ENCODE results near the gene RPS6KA2. TPM values are rescaled to one million over a fixed set of nuclear protein-coding genes. Genes with fewer than 3 reads are reported as not detected.

Gene RPS6KA2
- total and polyA plus RNA-seq, 9 donors = 24.4 to 75.5 (median 48.1) TPM

DNA sequence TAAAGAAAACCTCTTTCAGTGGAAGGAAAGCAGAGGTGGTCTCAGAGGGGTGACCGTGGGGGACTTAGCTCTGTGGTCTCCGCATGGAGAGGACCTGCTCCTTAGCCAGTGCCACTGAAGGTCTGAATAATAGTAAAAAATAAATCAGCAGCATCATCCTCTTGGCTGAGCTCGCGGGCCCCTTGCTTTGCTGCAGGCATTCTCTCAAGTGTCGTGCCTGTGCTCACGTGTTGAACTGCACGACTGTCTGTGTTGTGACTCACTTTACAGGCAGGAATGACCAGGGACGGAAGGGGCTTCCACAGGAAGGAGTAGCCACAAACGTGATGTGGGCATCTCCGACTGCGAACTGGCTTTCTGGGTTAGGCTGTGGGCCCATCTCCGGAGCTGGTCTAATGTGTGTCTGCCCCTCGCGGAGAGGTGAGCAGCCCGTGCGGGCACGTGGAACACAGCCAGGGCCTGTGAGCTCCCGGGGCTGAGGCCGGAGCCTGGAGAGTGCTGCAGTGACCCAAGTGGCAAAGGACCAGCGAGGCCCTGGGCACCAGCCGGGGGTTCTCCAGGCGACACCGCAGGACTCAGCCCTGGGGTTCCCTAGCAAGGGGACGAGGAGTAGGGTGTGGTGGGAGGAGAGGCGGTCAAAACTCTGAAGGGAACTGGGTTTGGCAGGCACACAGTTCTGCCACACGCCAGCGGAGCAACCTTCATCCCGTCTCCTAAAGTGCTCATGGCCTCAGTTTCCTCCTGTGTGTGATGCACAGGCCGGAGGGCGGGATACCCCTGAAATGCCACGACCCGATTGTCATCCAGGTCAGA, 129.8 kb downstream of the RPS6KA2 start:
- H3K36me3 ChIP-seq = no peaks in the 10 kb centered on the region
- intact Hi-C loops (cut with DNase I) = no loop called here
- H3K4me1 ChIP-seq (ENCODE audit: insufficient read depth) = peaks cover 4% of the 10 kb centered on the region
- no peak overlapping the region for H3K27ac ChIP-seq
- no peaks in the 10 kb centered on the region for H3K9me3 ChIP-seq
- TF ChIP-seq, protein P1, sequence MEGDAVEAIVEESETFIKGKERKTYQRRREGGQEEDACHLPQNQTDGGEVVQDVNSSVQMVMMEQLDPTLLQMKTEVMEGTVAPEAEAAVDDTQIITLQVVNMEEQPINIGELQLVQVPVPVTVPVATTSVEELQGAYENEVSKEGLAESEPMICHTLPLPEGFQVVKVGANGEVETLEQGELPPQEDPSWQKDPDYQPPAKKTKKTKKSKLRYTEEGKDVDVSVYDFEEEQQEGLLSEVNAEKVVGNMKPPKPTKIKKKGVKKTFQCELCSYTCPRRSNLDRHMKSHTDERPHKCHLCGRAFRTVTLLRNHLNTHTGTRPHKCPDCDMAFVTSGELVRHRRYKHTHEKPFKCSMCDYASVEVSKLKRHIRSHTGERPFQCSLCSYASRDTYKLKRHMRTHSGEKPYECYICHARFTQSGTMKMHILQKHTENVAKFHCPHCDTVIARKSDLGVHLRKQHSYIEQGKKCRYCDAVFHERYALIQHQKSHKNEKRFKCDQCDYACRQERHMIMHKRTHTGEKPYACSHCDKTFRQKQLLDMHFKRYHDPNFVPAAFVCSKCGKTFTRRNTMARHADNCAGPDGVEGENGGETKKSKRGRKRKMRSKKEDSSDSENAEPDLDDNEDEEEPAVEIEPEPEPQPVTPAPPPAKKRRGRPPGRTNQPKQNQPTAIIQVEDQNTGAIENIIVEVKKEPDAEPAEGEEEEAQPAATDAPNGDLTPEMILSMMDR (IDR thresholded peaks at IDR 0.05) = no peak
- TF ChIP-seq EP300 (IDR thresholded peaks at IDR 0.05) = no peak
- no peak for TF ChIP-seq POLR2A (IDR thresholded peaks at IDR 0.05)
- DNase-seq = peak in 1 of 5 donors; percentile 7
- no peaks in the 10 kb centered on the region for H3K27me3 ChIP-seq
- no peak overlapping the region for H3K4me3 ChIP-seq
- 89 to 93% (median 92%) methylated on average over 32 of the region's 32 CpGs for WGBS, 3 donors

- intact Hi-C loops (cut with DNase I) = no loop called here
- no peaks in the 10 kb centered on the region for H3K27me3 ChIP-seq
- no peak overlapping the region for H3K27ac ChIP-seq
- no peaks in the 10 kb centered on the region for H3K36me3 ChIP-seq
- H3K4me1 ChIP-seq (ENCODE audit: insufficient read depth) = no peaks in the 10 kb centered on the region
- TF ChIP-seq EP300 (IDR thresholded peaks at IDR 0.05) = no peak
- no peak for TF ChIP-seq POLR2A (IDR thresholded peaks at IDR 0.05)
- TF ChIP-seq, protein P1 (IDR thresholded peaks at IDR 0.05) = no peak
- no peak for DNase-seq
- WGBS, 3 donors = 88 to 100% (median 99%) methylated on average over 1 to 2 of the region's 2 CpGs
- no peaks in the 10 kb centered on the region for H3K9me3 ChIP-seq
- no peak overlapping the region for H3K4me3 ChIP-seq
Measured at GRCh38 chr6:166496460-166496859, 130.6 kb downstream of the RPS6KA2 start.

DNA sequence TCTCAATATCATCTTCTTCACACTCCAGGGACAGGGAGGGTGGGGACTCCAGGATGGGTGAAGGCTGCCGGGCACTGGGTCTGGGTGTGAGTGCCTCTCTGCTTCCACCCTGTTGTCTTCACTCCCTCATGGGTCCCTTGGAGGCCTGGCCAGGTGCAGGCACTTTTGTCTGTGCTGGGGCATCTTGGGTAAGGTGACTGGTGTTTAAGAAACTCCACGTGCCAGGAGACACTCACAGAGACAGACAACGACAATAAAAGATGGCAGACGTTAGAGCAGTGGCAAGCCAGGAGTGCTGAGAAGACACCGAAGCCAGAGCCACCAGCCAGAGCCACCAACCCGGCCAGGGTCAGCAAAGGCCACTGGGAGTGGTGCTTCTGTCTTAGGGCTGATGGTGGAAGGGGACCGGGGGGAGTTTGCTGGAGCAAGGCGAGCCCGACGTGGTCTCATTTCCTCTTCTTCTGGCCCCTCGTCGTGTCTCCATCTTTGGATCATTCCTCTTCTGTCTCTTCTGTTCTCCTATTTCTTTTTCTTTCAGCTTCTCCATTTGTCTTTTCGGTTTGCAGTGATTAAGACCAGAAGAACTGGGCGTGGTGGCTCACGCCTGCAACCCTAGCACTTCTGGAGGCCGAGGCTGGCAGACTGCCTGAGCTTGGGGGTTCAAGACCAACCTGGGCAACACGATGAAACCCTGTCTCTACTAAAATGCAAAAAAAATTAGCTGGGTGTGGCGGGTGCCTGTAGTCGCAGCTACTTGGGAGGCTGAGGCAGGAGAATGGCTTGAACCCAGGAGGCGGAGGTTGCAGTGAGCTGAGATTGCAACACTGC, 131.3 kb downstream of the RPS6KA2 start:
- Histone ChIP-seq H3K4me3 (no peak overlapping the region), H3K27me3 (no peaks in the 10 kb centered on the region), H3K27ac (no peak overlapping the region), H3K9me3 (no peaks in the 10 kb centered on the region), H3K36me3 (no peaks in the 10 kb centered on the region), H3K4me1 (ENCODE audit: insufficient read depth) (no peaks in the 10 kb centered on the region)
- DNase-seq = peak in 1 of 5 donors; percentile 9
- intact Hi-C loops (cut with DNase I) = no loop called here
- no peak for TF ChIP-seq EP300 (IDR thresholded peaks at IDR 0.05)
- WGBS, 3 donors = 91 to 93% (median 92%) methylated on average over 20 of the region's 20 CpGs

DNA sequence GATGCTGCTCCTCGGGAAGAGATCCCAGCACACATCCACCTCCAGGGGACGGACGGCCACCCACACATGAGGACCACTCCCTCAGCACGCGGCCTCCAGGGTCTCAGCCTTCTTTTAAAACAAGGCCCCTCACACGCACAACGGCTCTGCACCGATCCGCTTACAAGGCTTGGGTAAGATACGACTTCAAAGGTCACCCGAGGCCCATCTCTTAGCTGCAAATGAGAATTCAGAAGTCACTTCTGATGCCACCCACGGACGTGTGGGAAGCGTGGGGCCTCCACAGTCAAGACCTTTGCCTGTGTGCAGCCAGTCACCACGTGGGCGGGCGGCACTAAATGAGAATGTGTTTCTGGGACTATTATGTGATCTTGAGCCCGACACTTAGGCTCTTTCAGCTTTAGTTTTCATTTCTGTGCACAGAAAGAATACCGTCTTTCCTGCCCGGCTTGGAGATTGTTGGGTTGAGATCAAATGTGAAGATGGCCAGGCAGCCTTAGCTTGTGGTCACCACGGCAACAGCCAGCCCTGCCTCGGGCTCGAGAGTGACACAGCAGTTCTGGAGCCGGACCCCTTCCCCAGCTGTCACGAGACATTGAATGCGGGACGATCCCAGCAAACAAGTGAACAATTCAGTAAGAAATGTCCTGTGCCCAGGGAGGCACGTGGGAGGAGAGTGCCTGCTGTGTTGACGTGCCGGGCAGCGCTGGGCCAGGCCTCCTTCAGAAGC, 132.1 kb downstream of the RPS6KA2 start:
- H3K9me3 ChIP-seq = no peaks in the 10 kb centered on the region
- H3K27me3 ChIP-seq = no peaks in the 10 kb centered on the region
- no peaks in the 10 kb centered on the region for H3K4me1 ChIP-seq (ENCODE audit: insufficient read depth)
- intact Hi-C loops (cut with DNase I) = no loop called here
- no peaks in the 10 kb centered on the region for H3K36me3 ChIP-seq
- H3K27ac ChIP-seq = no peak overlapping the region
- 92 to 98% (median 93%) methylated on average over 31 of the region's 31 CpGs for WGBS, 3 donors
- no peak overlapping the region for H3K4me3 ChIP-seq
- TF ChIP-seq POLR2A (IDR thresholded peaks at IDR 0.05) = no peak
- TF ChIP-seq, protein P1 (IDR thresholded peaks at IDR 0.05) = no peak
- TF ChIP-seq EP300 (IDR thresholded peaks at IDR 0.05) = no peak
- DNase-seq = no peak
